ENCODE results near the gene SYN1.
A peak's percentile ranks its signal among the peaks of the same experiment; 100 is the strongest.

SYN1 gene

GRCh38 chrX:47560179-47560933, 59.3 kb downstream of the SYN1 start:
- peak overlapping the region; percentile 72 for H2AFZ ChIP-seq
- no peaks in the 10 kb centered on the region for H3K4me1 ChIP-seq
- H3K27ac ChIP-seq: peak overlapping the region; percentile 99
- no peaks in the 10 kb centered on the region for H3K9me3 ChIP-seq (ENCODE audit: control insufficient read depth, low read length)
- no peak overlapping the region for H3K9ac ChIP-seq
- peak overlapping the region; percentile 83 for H3K4me3 ChIP-seq (ENCODE audit: low read depth, low read length)
- H3K27me3 ChIP-seq (ENCODE audit: control insufficient read depth, insufficient read depth, low read length): no peaks in the 10 kb centered on the region
- no peak for TF ChIP-seq CTCF (IDR thresholded peaks at IDR 0.05)
- H3K79me2 ChIP-seq: peaks cover 6% of the 10 kb centered on the region
- H3K4me2 ChIP-seq (ENCODE audit: low read length): peak overlapping the region; percentile 60
- no peaks in the 10 kb centered on the region for H3K36me3 ChIP-seq (ENCODE audit: control insufficient read depth, insufficient read depth, low read length)

- Histone ChIP-seq H3K4me2 (ENCODE audit: low read length) (no peak overlapping the region), H3K27ac (no peak overlapping the region), H3K4me1 (no peaks in the 10 kb centered on the region), H2AFZ (no peak overlapping the region), H3K79me2 (peaks cover 6% of the 10 kb centered on the region), H3K9ac (no peak overlapping the region), H3K27me3 (ENCODE audit: control insufficient read depth, insufficient read depth, low read length) (no peaks in the 10 kb centered on the region), H3K9me3 (ENCODE audit: control insufficient read depth, low read length) (no peaks in the 10 kb centered on the region), H3K36me3 (ENCODE audit: control insufficient read depth, insufficient read depth, low read length) (no peaks in the 10 kb centered on the region), H3K4me3 (ENCODE audit: low read depth, low read length) (no peak overlapping the region)
- no peak for TF ChIP-seq CTCF (IDR thresholded peaks at IDR 0.05)
Measured at GRCh38 chrX:47558436-47558835, 61.2 kb downstream of the SYN1 start.

- Histone ChIP-seq H2AFZ (peak overlapping the region; percentile 86), H3K27me3 (ENCODE audit: control insufficient read depth, insufficient read depth, low read length) (no peaks in the 10 kb centered on the region), H3K9me3 (ENCODE audit: control insufficient read depth, low read length) (no peaks in the 10 kb centered on the region), H3K4me1 (no peaks in the 10 kb centered on the region), H3K27ac (peak overlapping the region; percentile 89), H3K4me3 (ENCODE audit: low read depth, low read length) (peak overlapping the region; percentile 77), H3K36me3 (ENCODE audit: control insufficient read depth, insufficient read depth, low read length) (no peaks in the 10 kb centered on the region), H3K4me2 (ENCODE audit: low read length) (peak overlapping the region; percentile 90), H3K79me2 (no peaks in the 10 kb centered on the region), H3K9ac (peak overlapping the region; percentile 14)
- TF ChIP-seq CTCF (IDR thresholded peaks at IDR 0.05): no peak
Measured at GRCh38 chrX:47556045-47556623, 63.5 kb downstream of the SYN1 start.

GRCh38 chrX:47543496-47543895, 76.2 kb downstream of the SYN1 start:
- Histone ChIP-seq H3K27ac (no peak overlapping the region), H3K27me3 (ENCODE audit: control insufficient read depth, insufficient read depth, low read length) (no peaks in the 10 kb centered on the region), H3K36me3 (ENCODE audit: control insufficient read depth, insufficient read depth, low read length) (no peaks in the 10 kb centered on the region), H3K4me3 (ENCODE audit: low read depth, low read length) (no peak overlapping the region), H3K9me3 (ENCODE audit: control insufficient read depth, low read length) (no peaks in the 10 kb centered on the region), H3K4me1 (peaks cover 3% of the 10 kb centered on the region), H3K9ac (no peak overlapping the region), H2AFZ (no peak overlapping the region), H3K4me2 (ENCODE audit: low read length) (no peak overlapping the region), H3K79me2 (no peaks in the 10 kb centered on the region)
- TF ChIP-seq CTCF (IDR thresholded peaks at IDR 0.05): no peak

Measured in parathyroid adenoma (tissue), 2 donors.